GM12891 (cell line): ENCODE results near the gene MPHOSPH9.
"Not testable (repeated sequence)": the region's sequence is repeated elsewhere in the genome, so short reads cannot be mapped to it uniquely, and the experiment has no call there.

Experiments used
- PAX5 ChIP-seq: IDR thresholded peaks from 2 replicates; pipeline ENCODE4 v1.6.1; 2011; ENCODE audit warnings: low read length, moderate library complexity, mild to moderate bottlenecking; ENCODE audit not compliant: insufficient read depth, severe bottlenecking
- POLR2AphosphoS5 ChIP-seq: IDR thresholded peaks from 2 replicates; pipeline ENCODE4 v1.6.1; 2011; ENCODE audit warnings: low read depth, low read length, control low read depth
- TAF1 ChIP-seq: IDR thresholded peaks from 2 replicates; pipeline ENCODE4 v1.6.1; 2011; ENCODE audit warnings: low read depth, low read length, control low read depth

DNA sequence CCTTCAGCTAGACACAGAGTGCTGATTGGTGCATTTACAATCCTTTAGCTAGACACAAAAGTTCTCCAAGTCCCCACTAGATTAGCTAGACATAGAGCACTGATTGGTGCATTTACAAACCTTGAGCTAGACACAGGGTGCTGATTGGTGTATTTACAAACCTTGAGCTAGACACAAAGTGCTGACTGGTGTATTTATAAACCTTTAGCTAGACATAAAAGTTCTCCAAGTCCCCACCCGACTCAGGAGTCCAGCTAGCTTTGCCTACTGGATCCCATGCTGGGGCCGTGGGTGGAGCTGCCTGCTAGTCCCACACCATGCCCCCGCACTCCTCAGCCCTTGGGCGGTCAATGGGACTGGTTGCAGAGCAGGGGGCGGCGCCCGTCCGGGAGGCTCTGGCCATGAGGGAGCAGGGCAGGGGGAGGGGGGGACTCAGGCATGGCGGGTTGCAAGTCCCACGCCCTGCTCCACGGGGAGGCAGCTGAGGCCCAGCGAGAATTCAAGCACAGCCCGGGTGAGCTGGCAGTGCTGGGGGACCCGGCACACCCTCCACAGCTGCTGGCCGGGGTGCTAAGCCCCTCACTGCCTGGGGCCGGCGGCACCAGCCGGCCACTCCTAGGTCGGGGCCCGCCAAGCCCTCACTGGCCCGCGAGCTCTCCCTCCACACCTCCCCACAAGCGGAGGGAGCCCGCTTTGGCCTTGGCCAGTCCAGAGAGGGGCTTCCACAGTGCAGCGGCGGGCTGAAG is 16.2 kb upstream of the MPHOSPH9 start:
- not testable (repeated sequence) for TF ChIP-seq POLR2AphosphoS5, TAF1, PAX5
